Brain pericyte (primary cell): ENCODE data around the gene SCAMP5.
A peak's percentile ranks its signal among the peaks of the same experiment; 100 is the strongest.

Experiments
- DNase-seq: peaks from one replicate; pipeline ENCODE4 v3.0.0-alpha.2; 2012; ENCODE audit warnings: low read depth, low spot score

SCAMP5 gene

DNA sequence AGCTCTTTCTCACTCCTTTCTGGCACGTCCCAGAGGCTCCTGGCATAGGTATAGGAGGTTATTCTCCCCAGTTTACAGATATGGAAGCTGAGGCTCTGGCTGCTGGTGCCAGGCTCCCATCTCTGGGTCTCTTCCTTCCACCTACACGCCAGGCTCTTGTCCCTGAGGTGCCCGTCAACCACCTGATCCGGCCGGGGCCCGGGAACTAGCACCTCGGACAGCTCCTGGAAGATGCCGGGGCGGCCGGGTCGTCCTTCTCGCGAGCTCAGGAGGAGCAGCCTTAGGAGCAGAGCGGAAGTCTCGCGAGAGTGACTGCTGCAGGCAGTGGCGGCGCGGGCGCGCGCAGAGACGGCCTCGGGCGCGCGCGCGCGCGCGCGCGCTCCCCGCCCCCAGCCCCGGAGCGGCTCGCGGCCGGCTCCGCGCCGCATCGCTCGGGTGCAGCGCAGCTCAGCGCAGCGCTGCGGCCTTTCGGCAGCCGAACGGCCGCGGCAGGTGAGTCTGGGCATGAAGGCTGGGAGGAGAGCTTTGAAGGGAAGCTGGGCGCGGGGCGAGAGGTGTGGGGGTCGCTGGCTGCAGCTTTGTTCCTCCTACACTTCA is at the start of gene SCAMP5:
Gene SCAMP5, plus strand, starts transcription at position 382 of the 597 bp plus-strand sequence. CDS start 16,277 bp downstream, outside the sequence.
- peak; percentile 18 for DNase-seq

DNA sequence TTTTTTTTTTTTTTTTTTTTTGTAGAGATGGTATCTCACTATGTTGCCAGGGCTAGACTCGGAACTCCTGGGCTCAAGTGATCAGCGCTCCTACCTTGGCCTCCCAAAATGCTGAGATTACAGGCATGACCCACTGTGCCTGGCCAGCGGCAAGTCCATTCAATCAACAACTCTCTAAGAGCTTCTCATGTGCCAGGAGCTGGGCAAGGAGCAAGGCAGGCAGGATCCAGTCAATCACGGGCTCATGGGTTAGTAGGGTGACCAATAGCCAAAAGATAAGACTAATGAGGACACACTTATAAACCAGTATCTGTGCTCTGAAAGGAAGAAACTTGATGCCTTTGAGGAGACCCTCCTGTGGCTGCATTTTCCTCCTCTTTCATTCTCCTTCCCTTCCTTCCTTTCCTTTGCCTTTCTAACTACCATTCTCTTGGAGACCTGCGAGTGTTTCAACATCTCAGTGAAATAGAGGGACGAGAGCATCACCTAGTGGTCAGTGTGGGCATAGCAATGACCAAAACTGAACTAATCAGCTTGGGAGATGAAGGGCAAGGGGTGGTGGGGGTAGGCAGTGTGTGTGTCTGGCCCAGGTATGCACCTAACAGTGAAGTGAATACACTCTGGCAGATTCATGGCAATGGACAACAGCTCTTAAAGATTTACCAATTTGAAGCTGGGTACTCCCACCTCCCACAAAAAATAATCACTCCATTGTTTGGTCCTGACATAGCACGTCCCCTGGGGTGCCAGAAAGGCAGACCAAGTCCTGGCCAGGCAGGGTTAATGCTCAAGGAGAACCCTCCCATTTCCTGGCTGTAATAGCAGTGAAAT is 45.1 kb upstream of the SCAMP5 start:
- DNase-seq: no peak

- DNase-seq: no peak
These were observed 44.4 kb upstream of the SCAMP5 start for GRCh38 chr15:74951006-74951405.

GRCh38 chr15:74954515-74954914 is 40.8 kb upstream of the SCAMP5 start:
- no peak for DNase-seq

GRCh38 chr15:74955017-74955416 is 40.3 kb upstream of the SCAMP5 start:
- no peak for DNase-seq

GRCh38 chr15:74955796-74956647 is 39.3 kb upstream of the SCAMP5 start:
- DNase-seq: no peak

DNA sequence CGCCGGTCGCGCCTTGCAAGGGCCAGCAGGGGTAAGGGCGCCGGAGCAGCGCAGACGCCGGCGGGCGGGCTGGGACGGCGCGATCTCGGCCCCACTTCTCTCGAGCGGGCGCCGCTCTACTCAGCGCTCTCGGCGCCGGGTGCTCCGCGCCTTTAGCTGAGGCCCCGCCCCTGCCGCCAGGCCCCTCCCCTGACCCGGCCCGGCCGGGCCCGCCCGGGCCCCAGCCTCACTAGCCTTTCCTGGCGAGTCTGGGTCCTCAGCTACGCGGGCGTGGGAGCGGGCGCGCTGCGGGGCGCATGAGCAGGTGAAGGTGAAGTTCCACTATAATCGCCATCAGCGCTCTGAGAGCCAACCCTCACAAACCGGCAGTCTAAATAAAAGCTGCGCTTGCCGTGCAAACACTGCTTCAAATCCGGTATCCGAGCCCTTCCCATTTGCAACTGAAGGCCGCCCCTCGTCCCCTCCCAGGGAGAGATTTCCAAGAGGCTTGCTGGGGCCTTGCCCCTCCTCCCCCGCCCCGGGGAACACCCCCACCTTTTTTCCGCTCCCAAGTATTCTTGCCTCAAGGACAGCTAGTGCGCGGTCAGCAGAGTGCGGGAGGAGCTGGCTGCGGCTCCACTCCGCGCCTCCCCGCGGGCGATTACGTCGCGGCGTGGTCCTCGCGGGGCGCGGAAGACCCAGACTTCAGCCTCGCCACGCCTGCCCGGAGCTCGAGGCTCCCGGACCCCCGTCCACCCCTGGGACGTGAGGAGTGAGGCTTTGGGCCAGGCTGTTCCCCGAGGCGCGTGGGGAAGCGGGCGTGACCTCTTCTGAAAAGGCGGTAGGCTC is 38.5 kb upstream of the SCAMP5 start, which contains the start of gene RPP25:
Gene RPP25, minus strand, starts transcription at position 125 of the 828 bp plus-strand sequence. CDS start 189 bp downstream, outside the sequence.
- DNase-seq: no peak

DNA sequence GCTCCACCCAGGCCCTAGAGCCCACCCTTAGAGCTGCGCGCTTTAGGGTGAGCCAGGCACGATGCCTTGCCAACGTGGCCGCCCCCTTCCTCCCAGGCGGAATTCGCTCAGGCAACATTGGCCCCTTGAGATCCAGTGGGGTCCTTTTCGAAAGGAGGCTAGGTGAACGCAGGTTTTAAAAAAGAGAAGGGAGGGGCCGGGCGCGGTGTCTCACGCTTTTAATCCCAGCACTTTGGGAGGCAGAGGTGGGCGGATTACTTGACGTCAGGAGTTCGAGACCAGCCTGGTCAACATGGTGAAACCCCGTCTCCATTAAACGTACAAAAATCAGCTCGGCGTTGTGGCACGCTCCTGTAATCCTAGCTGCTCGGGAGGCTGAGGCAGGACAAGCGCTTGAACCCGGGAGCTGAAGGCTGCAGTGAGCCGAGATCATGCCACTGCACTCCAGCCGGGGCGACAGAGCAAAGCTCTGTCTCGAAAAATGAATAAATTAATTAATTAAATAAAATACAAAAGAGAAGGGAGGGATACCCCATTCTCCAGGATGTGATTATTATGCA is 37.8 kb upstream of the SCAMP5 start:
- no peak for DNase-seq

DNA sequence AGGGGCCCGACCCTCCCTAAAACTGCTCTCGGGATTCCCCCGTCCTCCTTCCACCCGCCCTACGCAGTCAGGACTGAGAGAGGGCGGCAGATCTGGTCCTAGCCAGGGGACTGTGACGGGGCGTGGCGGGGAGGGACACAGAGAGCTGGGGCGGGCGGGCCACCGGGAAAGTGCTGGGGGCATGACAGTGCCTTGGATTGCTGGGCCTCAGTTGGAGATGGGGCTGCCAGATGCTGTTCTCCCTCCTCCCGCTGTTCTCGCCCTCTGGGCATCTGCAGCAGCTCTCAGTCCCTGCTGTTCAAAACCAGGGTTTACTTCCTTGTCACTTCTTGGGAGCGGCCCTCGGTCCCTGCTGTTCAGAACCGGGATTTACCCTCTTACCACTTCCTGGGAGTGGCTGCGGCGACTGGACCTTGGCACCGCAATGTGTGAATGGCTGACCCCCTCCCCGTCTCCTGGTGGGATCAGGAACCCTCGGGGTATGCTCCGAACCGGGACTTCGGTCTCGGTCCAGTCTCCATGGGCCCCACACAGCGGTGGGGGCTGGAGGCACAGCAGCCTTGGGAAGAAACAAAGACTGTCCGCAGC is 36.9 kb upstream of the SCAMP5 start:
- no peak for DNase-seq

DNA sequence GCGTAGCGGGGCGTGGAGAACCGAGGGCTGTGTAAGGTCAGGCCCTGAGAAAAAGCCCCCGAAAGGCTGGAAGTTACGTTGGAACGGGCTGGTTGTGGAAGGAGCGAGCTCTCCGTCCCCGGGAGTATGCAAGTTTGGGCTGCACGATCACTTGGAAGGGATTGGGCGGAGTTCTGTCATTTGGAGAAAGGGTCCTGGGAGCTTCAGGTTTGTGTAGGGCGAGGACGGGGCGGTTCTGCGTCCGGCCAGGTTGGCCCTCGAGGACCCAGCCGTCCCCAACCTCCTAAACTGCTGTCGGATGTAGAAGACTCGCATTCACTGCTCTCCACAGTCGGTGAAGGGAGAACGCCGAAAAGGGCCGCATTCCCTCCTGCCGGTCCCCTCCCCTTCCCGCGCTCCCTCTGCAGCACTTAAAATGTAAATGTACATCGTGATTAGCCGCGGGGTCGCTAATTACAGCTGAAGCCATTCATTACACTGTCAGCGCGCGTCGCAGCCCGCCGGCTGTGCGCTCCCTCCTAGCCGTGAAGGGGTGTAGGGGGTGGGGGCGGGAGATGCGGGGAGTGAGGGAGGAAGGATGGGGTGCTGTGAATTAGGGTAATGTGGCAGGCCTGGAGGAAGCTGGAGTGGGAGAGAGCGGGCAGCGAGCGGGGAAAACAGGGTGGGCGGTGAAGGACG is 36.3 kb upstream of the SCAMP5 start:
- no peak for DNase-seq

- DNase-seq: no peak
These were observed 35.8 kb upstream of the SCAMP5 start for GRCh38 chr15:74959586-74959939.

GRCh38 chr15:74960286-74960685 is 35.1 kb upstream of the SCAMP5 start:
- no peak for DNase-seq

DNA sequence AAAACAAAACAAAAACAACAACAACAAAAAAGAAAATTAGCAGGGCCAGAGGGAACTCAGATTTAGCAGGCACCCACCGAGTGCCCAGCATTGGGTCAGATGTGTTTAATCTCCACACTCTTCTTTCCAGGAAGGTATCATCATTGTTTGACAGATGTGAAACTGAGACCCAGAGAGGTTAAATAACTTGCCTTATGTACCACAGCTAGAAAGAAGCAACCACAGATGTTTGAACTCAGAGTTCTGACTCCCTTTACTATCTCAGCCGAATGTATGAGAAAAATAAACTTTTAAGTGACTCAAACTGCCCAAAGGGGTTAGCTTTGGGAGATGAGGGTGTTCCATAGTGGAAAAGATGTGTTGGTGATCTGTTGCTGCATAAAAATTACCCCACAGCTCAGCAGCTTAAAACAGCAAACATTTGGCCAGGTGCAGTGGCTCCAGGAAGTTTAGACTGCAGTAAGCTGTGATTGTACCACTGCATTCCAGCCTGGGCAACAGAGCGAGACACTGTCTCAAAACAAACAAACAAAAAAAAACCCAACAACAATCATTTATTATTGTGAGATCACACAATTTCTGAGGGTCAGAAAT is 34.3 kb upstream of the SCAMP5 start:
- DNase-seq: no peak

DNA sequence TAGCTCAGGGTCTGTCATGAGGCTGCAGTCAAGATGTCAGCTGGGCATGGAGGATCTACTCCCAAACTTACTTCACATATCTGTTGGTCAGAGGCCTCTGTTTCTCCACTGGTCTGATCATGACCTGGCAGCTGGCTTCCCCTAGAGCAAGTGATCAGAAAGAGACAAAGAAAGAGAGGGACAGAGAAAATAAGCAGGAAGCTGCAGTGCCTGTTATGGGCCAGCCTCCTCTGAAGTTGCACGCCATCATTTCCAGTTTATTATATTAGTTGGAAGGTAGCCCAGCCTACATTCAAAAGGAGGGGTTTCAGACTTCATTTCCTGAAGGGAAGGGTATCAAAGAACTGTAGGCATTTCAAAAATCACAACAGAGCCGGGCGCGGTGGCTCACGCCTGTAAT is 33.7 kb upstream of the SCAMP5 start:
- DNase-seq: no peak

- DNase-seq: no peak
These were observed 33.1 kb upstream of the SCAMP5 start for GRCh38 chr15:74962219-74962618.

- no peak for DNase-seq
These were observed 32.7 kb upstream of the SCAMP5 start for GRCh38 chr15:74962671-74963070.

DNA sequence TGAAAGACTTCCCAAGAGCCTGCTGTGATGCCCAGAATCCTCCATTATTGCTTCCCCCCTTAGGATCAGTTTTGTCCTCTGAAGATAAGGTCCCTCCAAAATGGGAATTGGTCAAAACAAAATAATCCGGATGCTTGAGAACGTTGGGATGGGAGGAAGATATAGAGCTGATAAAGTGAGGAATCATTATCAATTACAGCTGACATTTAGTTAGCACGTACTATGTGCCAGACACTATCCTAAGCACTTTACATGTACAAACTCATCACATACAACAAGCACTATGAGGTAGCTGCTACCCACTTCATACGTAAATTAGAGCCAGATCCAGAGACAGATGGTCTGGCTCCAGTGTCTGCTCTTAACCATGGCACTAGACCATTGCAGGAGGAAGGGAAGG is 32.1 kb upstream of the SCAMP5 start:
- DNase-seq: no peak

DNA sequence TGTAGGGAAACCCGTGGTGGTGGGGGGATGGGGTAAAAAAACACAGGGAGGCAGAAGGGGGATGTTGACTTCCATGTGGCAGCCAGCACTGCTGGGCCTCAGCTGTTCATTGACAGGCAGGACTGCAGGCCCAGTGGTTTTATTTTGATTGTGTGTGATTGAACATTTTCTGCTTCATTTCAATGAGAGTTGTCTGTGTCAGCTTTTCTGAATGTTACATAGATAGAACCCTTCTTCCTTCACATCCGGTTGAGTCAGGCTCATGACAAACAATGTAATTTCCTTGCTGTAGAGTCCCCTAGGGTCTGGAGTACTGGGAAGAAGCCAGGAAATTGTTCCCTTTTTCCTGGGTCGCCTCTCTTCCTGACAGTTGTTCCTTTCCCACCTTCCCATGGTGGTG is 30.6 kb upstream of the SCAMP5 start:
- no peak for DNase-seq

DNA sequence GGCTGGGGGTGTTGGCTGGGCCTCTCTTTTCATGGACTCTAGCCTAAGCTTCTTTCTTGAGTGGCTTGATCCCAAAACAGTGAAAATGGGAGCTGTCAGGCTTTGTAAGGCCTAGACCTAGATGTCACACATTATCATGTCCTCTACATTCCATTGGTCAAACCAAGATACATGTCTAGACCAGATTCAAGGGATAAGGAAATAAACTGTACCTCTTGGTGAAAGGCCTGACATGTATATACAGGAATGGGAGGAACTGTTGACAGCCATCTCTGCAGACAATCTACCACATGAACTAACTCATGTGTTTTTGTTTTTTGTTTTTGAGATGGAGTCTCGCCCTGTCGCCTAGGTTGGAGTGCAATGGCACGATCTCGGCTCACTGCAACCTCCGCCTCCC is 27.7 kb upstream of the SCAMP5 start:
- DNase-seq: no peak

DNA sequence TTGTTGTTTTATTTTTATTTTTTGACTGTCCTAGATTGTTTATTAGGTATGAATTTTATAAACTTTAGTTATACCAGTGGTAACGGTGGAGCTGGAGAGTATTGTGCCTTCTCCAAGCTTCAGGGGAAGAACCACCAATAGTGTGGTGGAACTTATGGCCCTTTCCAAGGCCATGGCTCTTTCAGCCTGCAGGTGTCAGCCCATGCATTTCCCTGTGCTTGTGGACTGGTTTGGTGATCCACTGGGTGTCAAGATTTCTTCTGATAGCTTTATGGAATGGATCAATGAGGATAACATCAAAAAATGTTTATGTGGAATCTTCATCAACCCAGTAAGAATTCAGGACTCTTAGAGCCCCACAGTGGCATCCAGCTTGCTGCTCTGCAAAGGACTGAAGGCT is 19.2 kb upstream of the SCAMP5 start:
- DNase-seq: no peak
